Heart left ventricle (tissue), 16 donors: ENCODE results near the gene BOD1L1. TPM values are rescaled to one million over a fixed set of nuclear protein-coding genes. Genes with fewer than 3 reads are reported as not detected.
A peak's percentile ranks its signal among the peaks of the same experiment; 100 is the strongest.

Experiments
- ATAC-seq, 4 donors: fragments of 200-7000 bp; cut with Tn5 transposase; one replicate each; pipeline ENCODE4 v1.9.1; 2020 to 2022; ENCODE audit warnings: moderate library complexity in 4 of 4, mild to moderate bottlenecking in 3 of 4, moderate number of reproducible peaks in 1 of 4
- DNase-seq, 5 donors: peaks; one replicate each; pipeline ENCODE4 v3.0.0-alpha.2; 2020
- H3K27ac ChIP-seq, 12 donors: fragments of 200-600 bp; sonication (generic) in 4 of 12; one replicate each; pipeline versions ENCODE4 v1.5.0 to v1.8.0; 2016 to 2022; ENCODE audit warnings: mild to moderate bottlenecking in 2 of 12
- H3K27me3 ChIP-seq, 9 donors: fragments of 200-600 bp; sonication (generic) in 2 of 9; one replicate each; pipeline versions ENCODE4 v1.5.1 to v1.8.0; 2016 to 2022; ENCODE audit warnings: mild to moderate bottlenecking in 3 of 9
- H3K36me3 ChIP-seq, 9 donors: fragments of 200-600 bp; sonication (generic) in 2 of 9; one replicate each; pipeline versions ENCODE4 v1.5.0 to v1.8.0; 2018 to 2022; ENCODE audit warnings: mild to moderate bottlenecking in 2 of 9
- H3K4me1 ChIP-seq, 12 donors: fragments of 200-600 bp; sonication (generic) in 4 of 12; one replicate each; pipeline versions ENCODE4 v1.5.0 to v1.8.0; 2016 to 2022; ENCODE audit warnings: mild to moderate bottlenecking in 3 of 12
- H3K4me3 ChIP-seq, 12 donors: fragments of 200-600 bp; sonication (generic) in 4 of 12; one replicate each; pipeline versions ENCODE4 v1.5.0 to v1.8.0; 2017 to 2022; ENCODE audit warnings: mild to moderate bottlenecking in 9 of 12, moderate library complexity in 4 of 12
- H3K9me3 ChIP-seq, 12 donors: fragments of 200-600 bp; sonication (generic) in 4 of 12; one replicate each; pipeline versions ENCODE4 v1.5.0 to v1.8.0; 2016 to 2022; ENCODE audit warnings: mild to moderate bottlenecking in 1 of 12
- CTCF ChIP-seq, 12 donors: fragments of 200-600 bp; sonication (generic) in 4 of 12; IDR thresholded peaks; one replicate each; pipeline versions ENCODE4 v1.5.0 to v1.8.0; 2018 to 2022; ENCODE audit warnings: antibody characterized with exemption in 12 of 12, mild to moderate bottlenecking in 5 of 12
- POLR2A ChIP-seq, 2 donors: fragments of 450-650 bp; IDR thresholded peaks; one replicate each; pipeline ENCODE4 v1.6.1; 2017; ENCODE audit warnings: antibody characterized with exemption in 2 of 2, mild to moderate bottlenecking in 2 of 2, moderate library complexity in 2 of 2
- WGBS, 4 donors: extraction: QIAGEN DNeasy Blood & Tissue Kit in 2 of 4; methylation state at CpG; one replicate each; pipeline versions ENCODE4 v1.1.5 to v1.1.7; 2013 to 2018; 5-methylcytosine and 5-hydroxymethylcytosine counted together
- intact Hi-C, 10 donors: fragments of 100-400 bp; cut with DNase I; formaldehyde crosslinking; loops; one replicate each; pipeline versions ENCODE4 v1.11.1 to v1.14.2; 2022
- polyA plus RNA-seq, 2 donors: library from polyadenylated mRNA; stranded (reverse); fragments of 200-250 nt; gene quantifications; one replicate each; pipeline ENCODE4 v1.2.3, GENCODE V29; 2013
- total RNA-seq, 9 donors: library from RNA; depleted of rRNA in 2 of 9; stranded (reverse); fragments of >200 nt in 2 of 9; fragmentation: NEBNext Ultra II Directional in 3 of 9; extraction: Animal tissue kit (Norgen Biotek cat#: 25700) in 3 of 9; gene quantifications; one replicate each; pipeline versions ENCODE4 v1.1.0 to v1.2.4, GENCODE V29; 2016 to 2023
- donor health status: ischemic (EF 13 %, LVEDD 7.1; RV severe dilation, severe dysfunction).
- donor health status: healthy with polysubstance abuse.
- donor health status: DM: no; HTN: yes; CAD: no.
- donor health status: DM: no; HTN: no; CAD: no.
- donor health status: ischemic (EF 25% LVEDD 6.9; RV normal size, moderate dysfunction).
- donor health status: ischemic (EF 25% LVEDD 5.7; RV mildly dilated, moderate dysfunction).
- donor health status: healthy.
- donor health status: DM: yes; HTN: yes; CAD: no.
- donor health status: ischemic (EF 35%, LVEDD 5.7; RV mildly dilated, moderate dysfunction).
- donor health status: nonischemic (EF 11% LVEDD 7.7; RV severe dilation, severe dysfunction).
- donor health status: DM: yes; HTN: yes; CAD: no.
- donor health status: PGD.
- donor health status: ischemic (EF 29% LVEDD 5.4; RV normal size, mild dysfunction).
- donor health status: nonischemic (EF 23%, LVEDD 6.1; RV moderate dilation, normal function).

Gene BOD1L1
- total and polyA plus RNA-seq, 11 donors, result 10.9 to 29.2 (median 18.7) TPM

- DNase-seq, result no peak
- Histone ChIP-seq H3K9me3 (peaks cover 0 to 25% (median 2%) of the 10 kb centered on the region in 12 donors), H3K4me3 (no peak overlapping the region), H3K27me3 (peaks cover 0 to 29% (median 10%) of the 10 kb centered on the region in 9 donors), H3K36me3 (no peaks in the 10 kb centered on the region), H3K27ac (no peak overlapping the region), H3K4me1 (no peaks in the 10 kb centered on the region)
- intact Hi-C loops, result no loop called here
- WGBS, 4 donors, result 83 to 91% (median 84%) methylated on average over 2 of the region's 2 CpGs
- TF ChIP-seq CTCF (IDR thresholded peaks at IDR 0.05), result no peak
- TF ChIP-seq POLR2A (IDR thresholded peaks at IDR 0.05), result no peak
- no peak for ATAC-seq
Measured at GRCh38 chr4:13555325-13555724, 72.2 kb downstream of the BOD1L1 start.

- H3K4me1 ChIP-seq, result peaks cover 0 to 9% (median 5%) of the 10 kb centered on the region in 12 donors
- no peak for DNase-seq
- H3K27me3 ChIP-seq, result peaks cover 4 to 52% (median 31%) of the 10 kb centered on the region in 9 donors
- H3K9me3 ChIP-seq, result peaks cover 0 to 25% (median 2%) of the 10 kb centered on the region in 12 donors
- no peaks in the 10 kb centered on the region for H3K36me3 ChIP-seq
- no peak overlapping the region for H3K4me3 ChIP-seq
- TF ChIP-seq CTCF (IDR thresholded peaks at IDR 0.05) (no peak), POLR2A (IDR thresholded peaks at IDR 0.05) (no peak)
- no peak for ATAC-seq
- intact Hi-C loops, result loop anchor here in 2 of 10 donors (5.0 kb wide), 2 partner anchors 821 to 826 kb away; no protein-coding TSS in a partner anchor
- H3K27ac ChIP-seq, result no peak overlapping the region
- 62 to 76% (median 68%) methylated on average over 1 of the region's 1 CpG for WGBS, 4 donors
Measured at GRCh38 chr4:13553081-13553480, 74.4 kb downstream of the BOD1L1 start.

DNA sequence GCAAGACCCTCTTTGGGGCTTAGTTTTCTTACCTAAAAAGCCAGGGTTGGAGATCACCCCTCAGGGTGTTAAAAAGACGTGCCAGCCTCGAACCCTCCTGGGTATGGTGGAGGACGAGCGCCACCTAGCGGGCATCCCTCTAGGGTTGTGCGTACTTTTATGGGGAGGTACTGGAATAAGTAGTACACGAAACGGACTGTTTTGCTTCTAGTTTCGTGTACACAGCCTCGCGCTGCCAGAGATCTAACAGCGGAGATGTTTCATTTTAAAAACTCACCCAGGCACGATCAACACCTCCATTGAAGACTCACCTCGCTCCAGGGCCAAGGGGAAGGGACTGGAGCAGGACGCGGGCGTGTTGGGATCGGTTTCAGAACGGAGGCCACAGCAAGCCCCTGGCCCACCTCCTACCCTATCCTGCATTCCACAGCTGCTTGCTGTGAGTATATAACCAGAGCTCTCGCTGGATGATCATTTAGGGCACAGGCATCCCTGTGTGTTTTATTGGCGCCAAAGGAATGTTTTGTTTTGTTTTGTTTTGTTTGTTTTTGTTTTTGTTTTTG is 78.5 kb downstream of the BOD1L1 start:
- Histone ChIP-seq H3K27me3 (peaks cover 40 to 88% (median 69%) of the 10 kb centered on the region in 9 donors), H3K9me3 (peaks cover 0 to 25% (median 2%) of the 10 kb centered on the region in 12 donors), H3K36me3 (no peaks in the 10 kb centered on the region), H3K4me3 (peak overlapping the region in 9 of 12 donors; percentile 10 to 43 (median 22)), H3K4me1 (peaks cover 0 to 37% (median 24%) of the 10 kb centered on the region in 12 donors), H3K27ac (no peak overlapping the region)
- DNase-seq (peak; percentile 61 to 89 (median 74)), ATAC-seq (peak; percentile 61 to 85 (median 82))
- 2 to 6% (median 4%) methylated on average over 20 to 21 of the region's 21 CpGs for WGBS, 4 donors
- no peak for TF ChIP-seq POLR2A (IDR thresholded peaks at IDR 0.05)
- peak; percentile 73 to 96 (median 90) for TF ChIP-seq CTCF (IDR thresholded peaks at IDR 0.05)
- intact Hi-C loops, result loop anchor here in 8 of 10 donors (1.0 to 5.0 kb wide), 6 partner anchors 696 to 822 kb away; no protein-coding TSS in a partner anchor
